GM23338 (cell line): ENCODE results near the gene ZNF532. TPM values are rescaled to one million over a fixed set of nuclear protein-coding genes. Genes with fewer than 3 reads are reported as not detected.

Source experiments
- ATAC-seq: fragments of 200-7000 bp; cut with Tn5 transposase; 3 replicates; pipeline ENCODE4 v1.9.1; 2020
- DNase-seq: peaks from one replicate; pipeline ENCODE4 v3.0.0-alpha.2; 2015; ENCODE audit warnings: low spot score
- H2AFZ ChIP-seq: fragments of 200-600 bp; sonication (generic); 2 replicates; pipeline ENCODE4 v1.8.0; 2016; ENCODE audit warnings: antibody characterized with exemption, mild to moderate bottlenecking, moderate library complexity
- H3F3A ChIP-seq: fragments of 200-600 bp; sonication (generic); replicated peaks from 2 replicates; pipeline ENCODE4 v1.8.0; 2017; ENCODE audit warnings: antibody characterized with exemption, mixed run types, low read depth
- H3K27ac ChIP-seq: fragments of 200-600 bp; sonication (generic); 2 replicates; pipeline ENCODE4 v1.6.1; 2016; ENCODE audit warnings: low read depth
- H3K27me3 ChIP-seq: fragments of 200-600 bp; sonication (generic); 2 replicates; pipeline ENCODE4 v1.8.0; 2016; ENCODE audit warnings: mild to moderate bottlenecking, mixed run types, moderate library complexity; ENCODE audit not compliant: insufficient read depth
- H3K36me3 ChIP-seq: fragments of 200-600 bp; sonication (generic); 2 replicates; pipeline ENCODE4 v1.8.0; 2016; ENCODE audit warnings: mild to moderate bottlenecking; ENCODE audit not compliant: insufficient read depth
- H3K4me1 ChIP-seq: fragments of 200-600 bp; sonication (generic); 2 replicates; pipeline ENCODE4 v1.8.0; 2016; ENCODE audit warnings: mild to moderate bottlenecking, moderate library complexity; ENCODE audit not compliant: insufficient read depth
- H3K4me2 ChIP-seq: fragments of 200-600 bp; sonication (generic); 2 replicates; pipeline ENCODE4 v1.7.1; 2017; ENCODE audit warnings: mixed run types
- H3K4me3 ChIP-seq: fragments of 200-600 bp; sonication (generic); 2 replicates; pipeline ENCODE4 v1.6.1; 2016; ENCODE audit warnings: mixed run types
- H3K79me2 ChIP-seq: fragments of 200-600 bp; sonication (generic); replicated peaks from 2 replicates; pipeline ENCODE4 v1.8.0; 2017; ENCODE audit warnings: mild to moderate bottlenecking; ENCODE audit not compliant: insufficient read depth
- H3K9me2 ChIP-seq: fragments of 200-600 bp; sonication (generic); 2 replicates; pipeline ENCODE4 v1.8.0; 2017; ENCODE audit not compliant: insufficient read depth
- H4K20me1 ChIP-seq: fragments of 200-600 bp; sonication (generic); replicated peaks from 2 replicates; pipeline ENCODE4 v1.8.0; 2017; ENCODE audit warnings: mild to moderate bottlenecking; ENCODE audit not compliant: insufficient read depth
- H3K27ac Mint-ChIP-seq: 2 replicates; pipeline ENCODE4 v1.8.0; 2020; ENCODE audit warnings: inconsistent platforms, mild to moderate bottlenecking, moderate library complexity, mixed read lengths
- H3K27me3 Mint-ChIP-seq: 3 replicates; pipeline ENCODE4 v1.8.0; 2022; ENCODE audit warnings: low read depth, mild to moderate bottlenecking, moderate library complexity, mixed read lengths, inconsistent platforms; ENCODE audit not compliant: insufficient read depth, poor library complexity
- H3K36me3 Mint-ChIP-seq: 3 replicates; pipeline ENCODE4 v1.8.0; 2021; ENCODE audit warnings: low read depth, mild to moderate bottlenecking, inconsistent platforms, moderate library complexity, mixed read lengths
- H3K4me1 Mint-ChIP-seq: 3 replicates; pipeline ENCODE4 v1.8.0; 2020; ENCODE audit warnings: mild to moderate bottlenecking, inconsistent platforms, mixed read lengths
- H3K4me3 Mint-ChIP-seq: 3 replicates; pipeline ENCODE4 v1.8.0; 2021; ENCODE audit warnings: moderate library complexity, mild to moderate bottlenecking, inconsistent platforms, mixed read lengths
- H3K9me3 Mint-ChIP-seq: 3 replicates; pipeline ENCODE4 v1.8.0; 2020; ENCODE audit warnings: moderate library complexity, mild to moderate bottlenecking, inconsistent platforms, mixed read lengths
- CREB1 ChIP-seq: fragments of 250-450 bp; sonication (Bioruptor Pico); IDR thresholded peaks from 2 replicates; pipeline ENCODE4 v1.5.0; 2020; ENCODE audit warnings: low read depth, mild to moderate bottlenecking, moderate library complexity
- CTCF ChIP-seq, 2 experiments: fragments of 200-600 bp in 1 of 2; sonication (generic) in 1 of 2; conservative IDR thresholded peaks; 2 replicates each; pipeline versions ENCODE4 v1.5.1 to v1.6.1; 2016 to 2017; ENCODE audit warnings: antibody characterized with exemption in 2 of 2, low read depth in 2 of 2, mild to moderate bottlenecking in 2 of 2, moderate library complexity in 1 of 2
- ETS1 ChIP-seq: IDR thresholded peaks from 2 replicates; pipeline ENCODE4 v1.6.1; 2016; ENCODE audit warnings: antibody characterized with exemption
- EZH2 ChIP-seq: fragments of 200-600 bp; sonication (generic); IDR thresholded peaks from one replicate; pipeline ENCODE4 v1.8.0; 2017; ENCODE audit warnings: antibody characterized with exemption, mild to moderate bottlenecking, low read depth; ENCODE audit not compliant: unreplicated experiment
- JUNB ChIP-seq: IDR thresholded peaks from one replicate; pipeline ENCODE4 v1.6.1; 2016; ENCODE audit warnings: antibody characterized with exemption; ENCODE audit not compliant: unreplicated experiment
- NANOG ChIP-seq: IDR thresholded peaks from 2 replicates; pipeline ENCODE4 v1.6.1; 2016; ENCODE audit warnings: antibody characterized with exemption, borderline replicate concordance
- POLR2AphosphoS5 ChIP-seq: IDR thresholded peaks from 2 replicates; pipeline ENCODE4 v1.6.1; 2016; ENCODE audit warnings: antibody characterized with exemption, low read depth
- REST ChIP-seq: IDR thresholded peaks from one replicate; pipeline ENCODE4 v1.6.1; 2018; ENCODE audit warnings: antibody characterized with exemption; ENCODE audit not compliant: unreplicated experiment
- STAT1 ChIP-seq: IDR thresholded peaks from one replicate; pipeline ENCODE4 v1.6.1; 2016; ENCODE audit warnings: antibody characterized with exemption; ENCODE audit not compliant: unreplicated experiment
- ZNF114 ChIP-seq: fragments of 250-450 bp; sonication (Bioruptor Pico); IDR thresholded peaks from 2 replicates; pipeline ENCODE4 v1.5.0; 2020; ENCODE audit warnings: mild to moderate bottlenecking, moderate library complexity
- ZNF331 ChIP-seq: fragments of 250-450 bp; sonication (Bioruptor Pico); IDR thresholded peaks from 2 replicates; pipeline ENCODE4 v1.5.0; 2020; ENCODE audit warnings: low read depth, mild to moderate bottlenecking, moderate library complexity
- polyA plus RNA-seq: library from polyadenylated mRNA; unstranded; fragments of >200 nt; fragmentation: Nextera tagmentation; extraction: Ambion mirVana; gene quantifications from 2 replicates; pipeline ENCODE4 v1.2.1, GENCODE V29; 2016
- total RNA-seq: library from RNA; depleted of rRNA; stranded (reverse); fragments of >200 nt; shearing (Covaris generic); gene quantifications from 2 replicates; pipeline ENCODE4 v1.2.3, GENCODE V29; 2014

Gene ZNF532
- total and polyA plus RNA-seq, 2 experiments from 2014 or later, result 51.5 to 225 TPM

- TF ChIP-seq REST (no peak), CTCF (conservative IDR thresholded peaks at IDR 0.05; ENCODE audit: low read depth in 2 of 2) (no peak), JUNB (no peak), CREB1 (CRISPR knock-in tag) (no peak), ZNF331 (no peak), POLR2AphosphoS5 (no peak), ETS1 (no peak), EZH2 (no peak), ZNF114 (CRISPR knock-in tag) (no peak), STAT1 (no peak)
Observed at GRCh38 chr18:59013744-59014143, 149.1 kb downstream of the ZNF532 start (continued).

- H3K27ac ChIP-seq, result no peak overlapping the region
- H3K4me1 Mint-ChIP-seq, result peaks cover 5% of the 10 kb centered on the region
- H3K27me3 Mint-ChIP-seq, result peaks cover 2% of the 10 kb centered on the region
- H3K4me2 ChIP-seq, result no peak overlapping the region
- no peaks in the 10 kb centered on the region for H3K79me2 ChIP-seq
- no peaks in the 10 kb centered on the region for H4K20me1 ChIP-seq
- peak overlapping the region; percentile 90; the same call in 1 of the 2 replicates for H2AFZ ChIP-seq
- peaks cover 20% of the 10 kb centered on the region for H3K9me3 Mint-ChIP-seq
- no peaks in the 10 kb centered on the region for H3K9me2 ChIP-seq
- H3K4me3 ChIP-seq, result no peak overlapping the region
- H3F3A ChIP-seq, result no peaks in the 10 kb centered on the region
- ATAC-seq (peak; percentile 87), DNase-seq (no peak)
- H3K36me3 Mint-ChIP-seq, result peaks cover 9% of the 10 kb centered on the region
- H3K27ac Mint-ChIP-seq, result no peak overlapping the region
- TF ChIP-seq CREB1 (CRISPR knock-in tag) (no peak), ETS1 (no peak), EZH2 (no peak), CTCF (conservative IDR thresholded peaks at IDR 0.05; ENCODE audit: low read depth in 2 of 2) (no peak), ZNF114 (CRISPR knock-in tag) (no peak), STAT1 (no peak), NANOG (no peak), ZNF331 (no peak)
- H3K27me3 ChIP-seq, result no peaks in the 10 kb centered on the region
- H3K4me1 ChIP-seq, result peaks cover 6% of the 10 kb centered on the region; the same call in 1 of the 2 replicates
- no peak overlapping the region for H3K4me3 Mint-ChIP-seq
- 0 out of 2 replicates have a peak, but pooled peaks cover 10% of the 10 kb centered on the region for H3K36me3 ChIP-seq
Observed at GRCh38 chr18:59015531-59016152, 151.0 kb downstream of the ZNF532 start.
